Adrenal gland (tissue), 5 donors: ENCODE measurements around the gene OR7E24.

Source experiments
- CTCF ChIP-seq, 6 experiments: fragments of 450-650 bp in 4 of 6; fragments of 200-600 bp in 2 of 6; sonication (generic) in 1 of 6; IDR thresholded peaks; 1 replicate in 5 of 6; 2 replicates in 1 of 6; pipeline versions ENCODE4 v1.5.1 to v1.8.0; 2016 to 2021; ENCODE audit warnings: antibody characterized with exemption in 6 of 6, mild to moderate bottlenecking in 2 of 6, moderate library complexity in 1 of 6
- POLR2A ChIP-seq, 2 donors: fragments of 450-650 bp; IDR thresholded peaks; one replicate each; pipeline ENCODE4 v1.6.1; 2017; ENCODE audit warnings: antibody characterized with exemption in 2 of 2, mild to moderate bottlenecking in 2 of 2, moderate library complexity in 1 of 2
- donor health status: DM: no; HTN: no; CAD: no.

- TF ChIP-seq CTCF (IDR thresholded peaks at IDR 0.05): no peak
- TF ChIP-seq POLR2A (IDR thresholded peaks at IDR 0.05): no peak
These were observed 506 bp downstream of the OR7E24 start for GRCh38 chr19:9251236-9251635.
